ENCODE results near the gene KLHDC9.
A peak's percentile ranks its signal among the peaks of the same experiment; 100 is the strongest.
"Not testable (repeated sequence)": the region's sequence is repeated elsewhere in the genome, so short reads cannot be mapped to it uniquely, and the experiment has no call there.

Gene KLHDC9

DNA sequence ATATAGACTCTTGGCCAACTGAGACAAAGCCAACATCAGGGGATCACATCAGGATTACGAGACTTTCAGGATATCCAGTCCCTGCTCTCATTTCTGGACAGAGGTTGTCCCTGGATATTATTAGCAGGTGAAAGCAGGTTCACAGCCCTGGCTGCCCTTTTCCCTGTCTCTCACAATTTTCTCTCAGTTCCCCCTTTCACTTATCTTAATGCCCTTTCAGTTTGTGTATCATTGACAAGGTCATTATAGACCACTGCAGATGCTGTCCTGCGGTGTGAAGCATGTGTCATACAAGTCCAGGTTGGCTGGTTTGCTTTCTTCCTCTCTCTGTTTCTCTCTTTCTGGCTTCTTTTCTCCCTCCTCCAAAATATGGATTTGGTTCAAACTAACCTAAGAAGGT lies 2.1 kb upstream of the KLHDC9 start:
- DNase-seq (ENCODE audit: low spot score) = no peak

GRCh38 chr1:161096530-161096929 lies 1.6 kb upstream of the KLHDC9 start:
- DNase-seq (ENCODE audit: low spot score) = no peak

GRCh38 chr1:161099090-161099802 lies 1.1 kb downstream of the KLHDC9 start:
- no peak for DNase-seq (ENCODE audit: low spot score)

GRCh38 chr1:161100556-161100955 lies 2.4 kb downstream of the KLHDC9 start:
- DNase-seq (ENCODE audit: low spot score) = no peak

DNA sequence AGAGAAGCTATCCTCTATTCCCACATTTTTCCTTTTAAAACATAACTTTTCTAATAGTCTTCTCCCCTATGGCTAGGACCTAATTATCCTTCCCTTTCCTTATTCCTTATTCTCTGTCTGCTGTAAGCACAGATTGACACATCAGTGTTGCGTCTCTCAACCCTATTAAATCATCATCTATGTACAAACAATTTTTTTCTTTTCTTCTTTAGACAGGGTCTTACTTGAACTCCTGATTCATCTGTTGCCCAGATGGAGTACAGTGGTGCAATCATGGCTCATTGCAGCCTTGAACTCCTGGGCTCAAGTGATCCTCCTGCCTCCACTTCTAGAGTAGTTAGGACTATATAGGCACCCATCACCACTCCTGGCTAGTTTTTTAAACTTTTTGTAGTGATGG lies 8.3 kb downstream of the KLHDC9 start:
- no peak for DNase-seq (ENCODE audit: low spot score)

DNA sequence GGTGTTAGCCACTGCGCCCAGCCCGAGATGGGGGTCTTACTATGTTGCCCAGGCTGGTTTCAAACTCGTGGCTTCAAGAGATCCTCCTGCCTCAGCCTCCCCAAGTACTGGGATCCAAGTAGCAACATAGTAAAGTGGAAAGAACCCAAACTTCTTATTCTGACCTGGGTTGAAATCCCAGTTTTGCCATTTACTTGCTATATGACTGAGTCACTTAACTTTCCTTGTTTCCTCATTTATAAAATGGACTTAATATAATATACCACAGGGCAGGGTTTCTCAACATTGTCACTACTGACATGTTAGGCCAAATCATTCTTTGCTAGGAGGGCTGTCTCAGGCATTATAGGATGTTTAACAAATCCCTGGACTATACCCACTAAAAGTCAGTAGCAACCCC lies 13.0 kb downstream of the KLHDC9 start:
- no peak for DNase-seq (ENCODE audit: low spot score)

DNA sequence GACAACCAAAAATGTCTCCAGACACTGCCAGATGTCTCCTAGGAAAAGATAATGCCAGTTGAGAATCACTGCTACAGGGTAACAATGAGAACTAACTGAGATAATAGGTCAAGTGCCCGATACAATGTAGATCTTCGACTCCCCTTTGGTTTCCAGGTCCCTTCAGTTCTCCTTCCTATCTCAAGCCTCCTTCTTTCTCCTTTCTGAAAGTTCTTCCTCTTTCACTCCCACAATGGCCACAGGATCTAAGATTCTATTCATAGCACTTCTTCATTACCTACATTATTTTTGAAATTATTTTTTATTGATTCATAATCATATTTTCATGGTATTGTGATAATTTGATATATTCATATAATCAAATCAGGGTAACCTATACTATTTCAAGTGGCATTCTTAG lies 13.4 kb downstream of the KLHDC9 start:
- no peak for DNase-seq (ENCODE audit: low spot score)

GRCh38 chr1:161113915-161114314 lies 15.8 kb downstream of the KLHDC9 start:
- DNase-seq (ENCODE audit: low spot score) = no peak

- DNase-seq (ENCODE audit: low spot score) = no peak
Observed at GRCh38 chr1:161114556-161114955, 16.4 kb downstream of the KLHDC9 start.

- no peak for DNase-seq (ENCODE audit: low spot score)
Observed at GRCh38 chr1:161115132-161115711, 17.1 kb downstream of the KLHDC9 start.

GRCh38 chr1:161115961-161116360 lies 17.8 kb downstream of the KLHDC9 start:
- DNase-seq (ENCODE audit: low spot score) = not testable (repeated sequence)

DNA sequence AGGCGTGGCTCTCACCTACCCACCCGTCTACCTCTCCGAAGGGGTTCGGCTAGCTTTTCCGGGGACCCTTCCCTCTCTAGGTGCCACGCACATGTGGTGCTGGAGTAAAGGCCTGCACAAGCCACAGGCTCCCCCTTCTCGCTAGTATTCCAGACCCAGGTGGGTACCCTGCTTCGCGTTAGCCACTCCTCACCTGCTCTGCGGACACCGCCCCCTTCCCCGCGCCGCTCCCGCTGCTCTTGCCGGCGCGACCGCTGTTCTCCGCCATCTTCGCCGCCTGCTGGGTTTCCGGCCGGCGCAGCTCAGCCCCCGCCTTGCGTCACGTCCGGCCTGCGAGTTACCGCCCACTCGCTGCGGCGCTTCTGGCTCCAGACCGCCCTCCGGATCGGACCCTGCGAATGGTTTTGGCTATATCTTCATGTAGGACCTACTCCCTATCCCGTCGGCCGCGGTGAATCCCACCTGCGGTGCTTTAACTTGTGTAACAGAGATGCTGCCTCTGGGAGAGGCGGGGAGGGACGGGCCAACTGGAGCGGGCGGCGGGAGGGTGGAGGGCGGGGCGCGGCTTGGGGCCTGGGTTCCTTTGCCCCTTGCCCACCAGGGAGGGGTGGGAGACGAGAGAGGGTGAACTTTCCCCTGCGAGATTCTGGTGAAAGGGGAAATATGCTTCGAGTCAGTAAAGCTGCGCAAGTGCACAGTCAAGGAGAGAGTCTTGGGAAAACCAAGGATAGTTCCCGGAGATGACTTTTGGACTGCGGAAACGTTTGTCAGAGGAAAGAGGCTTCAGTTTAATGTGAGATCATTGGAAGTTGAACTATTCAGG lies 19.8 kb downstream of the KLHDC9 start, which contains the start of the genes NIT1 and PFDN2:
Gene NIT1, plus strand, starts transcription at position 347 of the 823 bp plus-strand sequence. Its CDS starts 72 bp downstream, at position 419.
Gene PFDN2, minus strand, starts transcription at position 279 of the 823 bp plus-strand sequence. Its CDS starts 11 bp downstream, at position 268.
- DNase-seq (ENCODE audit: low spot score) = peak; percentile 92

- DNase-seq (ENCODE audit: low spot score) = peak; percentile 82
Observed at GRCh38 chr1:161119092-161119903, 21.1 kb downstream of the KLHDC9 start.

- no peak for DNase-seq (ENCODE audit: low spot score)
Observed at GRCh38 chr1:161121042-161121650, 23.0 kb downstream of the KLHDC9 start.

DNA sequence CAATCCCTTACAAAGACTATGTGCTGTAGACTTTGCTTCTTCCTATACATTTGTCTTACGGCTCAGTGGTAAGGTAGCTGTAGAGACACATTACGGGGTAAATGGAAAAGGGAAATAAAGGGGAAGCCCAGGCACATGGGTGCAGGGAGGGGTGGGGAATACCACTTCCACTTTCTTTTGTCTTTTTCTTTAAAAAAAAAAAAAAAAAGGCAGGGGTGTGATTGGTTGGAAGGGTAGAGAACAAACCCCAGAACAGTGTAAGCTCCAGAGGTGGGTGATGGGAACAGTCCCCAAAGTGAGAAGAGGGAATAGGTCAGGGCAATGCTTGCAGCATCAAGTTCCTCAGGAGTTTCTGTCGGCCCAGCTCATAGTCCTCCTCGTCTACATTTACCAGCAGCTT lies 23.7 kb downstream of the KLHDC9 start:
- no peak for DNase-seq (ENCODE audit: low spot score)

- DNase-seq (ENCODE audit: low spot score) = no peak
Observed at GRCh38 chr1:161122967-161123366, 24.8 kb downstream of the KLHDC9 start.

DNA sequence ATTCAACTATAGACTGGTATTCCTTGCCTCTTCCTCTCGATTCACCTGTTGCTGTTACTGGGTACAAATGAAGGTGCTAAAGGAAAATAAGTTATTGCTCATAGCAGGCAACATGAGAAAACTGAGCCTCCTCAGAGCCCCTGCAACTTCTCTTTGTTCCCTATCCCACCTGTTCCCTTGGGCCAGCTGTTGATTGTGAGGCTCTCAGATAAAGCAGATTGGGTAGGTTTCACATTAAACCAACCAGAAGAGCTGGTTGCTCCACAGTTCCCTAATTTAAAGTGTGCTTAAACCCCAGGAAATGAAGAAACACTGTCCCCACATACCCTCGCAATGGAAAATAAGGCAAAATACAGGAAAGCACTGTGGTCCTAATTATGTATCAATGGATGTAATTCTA lies 29.5 kb downstream of the KLHDC9 start:
- DNase-seq (ENCODE audit: low spot score) = no peak

DNA sequence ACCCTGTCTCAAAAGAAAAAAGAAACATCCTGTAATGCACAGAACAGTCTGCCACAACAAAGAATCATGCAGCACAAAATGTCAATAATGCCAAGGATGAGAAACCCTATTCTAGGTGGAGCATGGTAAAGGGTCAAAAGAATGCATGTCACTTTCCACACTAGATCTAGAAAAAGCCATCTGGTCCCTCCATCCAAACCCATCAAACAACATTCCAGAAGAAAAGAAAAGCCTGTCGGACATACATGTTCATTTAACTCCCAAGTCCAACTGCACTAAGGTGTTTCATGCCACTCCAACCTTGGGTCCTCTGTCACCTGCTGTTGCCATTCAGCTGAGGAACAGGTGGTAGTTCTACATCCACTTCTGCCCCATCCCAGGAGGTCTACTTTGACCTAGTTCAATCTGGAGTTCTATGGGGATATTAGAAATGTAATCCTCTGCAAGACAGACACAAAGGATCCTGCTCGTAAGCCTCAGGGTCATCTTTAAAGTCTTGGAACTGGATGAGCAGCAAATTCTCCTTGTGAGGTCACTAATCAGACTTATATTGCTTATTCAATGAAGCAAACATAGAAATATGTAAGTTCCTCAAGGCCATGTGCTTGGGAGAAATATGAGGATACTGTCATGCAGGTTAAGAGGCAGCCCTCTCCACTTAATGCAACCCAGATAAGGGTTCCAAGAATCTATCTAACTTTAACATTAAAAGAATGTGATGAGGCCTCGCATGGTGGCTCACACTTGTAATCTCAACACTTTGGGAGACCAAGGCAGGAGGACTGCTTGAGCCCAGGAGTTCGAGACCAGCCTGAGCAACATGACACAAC lies 30.6 kb downstream of the KLHDC9 start:
- no peak for DNase-seq (ENCODE audit: low spot score)

GRCh38 chr1:161130266-161130665 lies 32.1 kb downstream of the KLHDC9 start:
- no peak for DNase-seq (ENCODE audit: low spot score)
